Lower leg skin (tissue), 4 donors: Measurements from ENCODE around the gene PPIA. TPM values are rescaled to one million over a fixed set of nuclear protein-coding genes. Genes with fewer than 3 reads are reported as not detected.
"Not testable (repeated sequence)": the region's sequence is repeated elsewhere in the genome, so short reads cannot be mapped to it uniquely, and the experiment has no call there.

ENCODE experiments used
- DNase-seq, 2 donors: peaks; one replicate each; pipeline ENCODE4 v3.0.0-alpha.2; 2019; ENCODE audit warnings: low spot score in 2 of 2
- H3K4me3 ChIP-seq: fragments of 200-600 bp; sonication (generic); 2 replicates; pipeline ENCODE4 v1.5.1; 2017; ENCODE audit warnings: mild to moderate bottlenecking, low read depth; ENCODE audit not compliant: poor library complexity, severe bottlenecking
- CTCF ChIP-seq, 3 donors: fragments of 450-650 bp; IDR thresholded peaks; one replicate each; pipeline ENCODE4 v1.5.1; 2016; ENCODE audit warnings: antibody characterized with exemption in 3 of 3, mild to moderate bottlenecking in 3 of 3, moderate library complexity in 2 of 3
- POLR2A ChIP-seq, 2 donors: fragments of 450-650 bp; IDR thresholded peaks; one replicate each; pipeline ENCODE4 v1.6.1; 2016 to 2017; ENCODE audit warnings: antibody characterized with exemption in 2 of 2, mild to moderate bottlenecking in 1 of 2, moderate library complexity in 1 of 2
- WGBS, 2 donors: methylation state at CpG; one replicate each; pipeline ENCODE4 v1.1.5; 2018; 5-methylcytosine and 5-hydroxymethylcytosine counted together
- intact Hi-C: fragments of 100-400 bp; cut with DNase I; formaldehyde crosslinking; loops from one replicate; pipeline ENCODE4 v1.15.0; 2023; ENCODE audit warnings: low total_unique reads
- total RNA-seq, 4 donors: library from RNA; depleted of rRNA; stranded (reverse); fragments of >200 nt; gene quantifications; one replicate each; pipeline ENCODE4 v1.1.0, GENCODE V29; 2016

Gene PPIA
- total RNA-seq, 4 donors from 2014 or later = 1,809 to 2,568 (median 2,150) TPM

- TF ChIP-seq POLR2A (IDR thresholded peaks at IDR 0.05) (no peak), CTCF (IDR thresholded peaks at IDR 0.05) (peak in 1 of 3 donors; percentile 56)
- intact Hi-C loops = no loop called here
- WGBS, 2 donors = 1% methylated on average over 26 of the region's 26 CpGs
- DNase-seq = peak; percentile 90 to 98
- H3K4me3 ChIP-seq = peak overlapping the region; percentile 89
Measured at GRCh38 chr7:44797329-44798258, 1.1 kb downstream of the PPIA start.

GRCh38 chr7:44798649-44799305, 2.3 kb downstream of the PPIA start:
- no peak overlapping the region for H3K4me3 ChIP-seq
- TF ChIP-seq CTCF (IDR thresholded peaks at IDR 0.05) (no peak), POLR2A (IDR thresholded peaks at IDR 0.05) (no peak)
- intact Hi-C loops = no loop called here
- WGBS, 2 donors = 14% methylated on average over 2 of the region's 2 CpGs
- no peak for DNase-seq

- DNase-seq = no peak
- 76 to 81% methylated on average over 4 of the region's 4 CpGs for WGBS, 2 donors
- no peak overlapping the region for H3K4me3 ChIP-seq
- TF ChIP-seq POLR2A (IDR thresholded peaks at IDR 0.05) (no peak), CTCF (IDR thresholded peaks at IDR 0.05) (no peak)
- intact Hi-C loops = no loop called here
Measured at GRCh38 chr7:44799939-44800338, 3.5 kb downstream of the PPIA start.

GRCh38 chr7:44801890-44802289, 5.4 kb downstream of the PPIA start:
- 82 to 87% methylated on average over 5 of the region's 5 CpGs for WGBS, 2 donors
- intact Hi-C loops = no loop called here
- no peak for TF ChIP-seq POLR2A (IDR thresholded peaks at IDR 0.05)
- no peak for TF ChIP-seq CTCF (IDR thresholded peaks at IDR 0.05)
- no peak overlapping the region for H3K4me3 ChIP-seq
- DNase-seq = no peak

GRCh38 chr7:44802418-44803025, 6.0 kb downstream of the PPIA start:
- H3K4me3 ChIP-seq = no peak overlapping the region
- 93 to 96% methylated on average over 5 of the region's 5 CpGs for WGBS, 2 donors
- no peak for TF ChIP-seq CTCF (IDR thresholded peaks at IDR 0.05)
- no peak for TF ChIP-seq POLR2A (IDR thresholded peaks at IDR 0.05)
- intact Hi-C loops = no loop called here
- no peak for DNase-seq

GRCh38 chr7:44803828-44804519, 7.5 kb downstream of the PPIA start:
- 90 to 93% methylated on average over 10 of the region's 10 CpGs for WGBS, 2 donors
- H3K4me3 ChIP-seq, DNase-seq, intact Hi-C loops: not testable (repeated sequence)
